SK-N-MC (cell line): ENCODE measurements around the gene FAM234B.
A peak's percentile ranks its signal among the peaks of the same experiment; 100 is the strongest.

ENCODE experiments used
- DNase-seq: peaks from one replicate; pipeline ENCODE4 v3.0.0-alpha.2; 2011; ENCODE audit warnings: low read depth, low spot score
- H3K27ac ChIP-seq: fragments of 200-600 bp; sonication (generic); 2 replicates; pipeline ENCODE4 v1.5.1; 2016; ENCODE audit warnings: mixed run types
- H3K36me3 ChIP-seq: fragments of 200-600 bp; sonication (generic); 2 replicates; pipeline ENCODE4 v1.6.1; 2017; ENCODE audit warnings: antibody characterized with exemption, low read length, mixed read lengths; ENCODE audit not compliant: insufficient read depth
- H3K4me3 ChIP-seq: fragments of 200-600 bp; sonication (generic); 2 replicates; pipeline ENCODE4 v1.5.1; 2016
- H3K9ac ChIP-seq: fragments of 200-600 bp; sonication (generic); 2 replicates; pipeline ENCODE4 v1.8.0; 2017; ENCODE audit warnings: mixed run types, mixed read lengths; ENCODE audit not compliant: insufficient read length
- H3K9me3 ChIP-seq: fragments of 200-600 bp; sonication (generic); 2 replicates; pipeline ENCODE4 v1.6.1; 2017; ENCODE audit warnings: low read depth, mild to moderate bottlenecking, antibody characterized with exemption, low read length, moderate library complexity, mixed read lengths
- EZH2 ChIP-seq: fragments of 200-600 bp; sonication (generic); IDR thresholded peaks from one replicate; pipeline ENCODE4 v1.6.1; 2017; ENCODE audit warnings: antibody characterized with exemption
- FOXP2 ChIP-seq: optimal IDR thresholded peaks from 2 replicates; pipeline ENCODE3; 2011; ENCODE audit warnings: mild to moderate bottlenecking, moderate library complexity; ENCODE audit not compliant: insufficient read depth; ENCODE audit errors: extremely low read length, control extremely low read depth
- POLR2AphosphoS5 ChIP-seq: IDR thresholded peaks from 2 replicates; pipeline ENCODE4 v1.6.1; 2012; ENCODE audit warnings: mild to moderate bottlenecking, low read depth, low read length, borderline replicate concordance

Gene FAM234B

DNA sequence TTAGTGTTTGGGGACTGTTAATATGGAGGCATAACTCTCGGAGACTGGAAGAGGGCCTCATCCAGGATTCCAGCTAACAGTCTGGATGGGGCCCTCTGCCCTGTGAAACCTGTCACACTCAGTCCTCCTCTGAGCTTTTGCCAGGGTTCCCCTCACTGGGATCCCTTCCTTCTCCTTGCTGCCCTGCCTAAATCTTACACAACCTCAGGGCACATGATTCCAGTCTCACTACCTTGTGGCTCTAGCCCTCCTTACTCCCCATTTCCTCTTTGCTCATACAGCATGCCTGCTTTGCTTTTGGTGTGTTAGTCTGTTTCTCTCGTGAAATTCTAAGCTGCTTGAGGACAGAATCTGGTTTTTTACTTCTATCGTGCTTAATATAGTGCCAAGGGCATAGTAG is 60.2 kb downstream of the FAM234B start:
- Histone ChIP-seq H3K9ac (no peak overlapping the region), H3K27ac (no peak overlapping the region), H3K4me3 (no peak overlapping the region), H3K9me3 (peaks cover 5% of the 10 kb centered on the region; the same call in 1 of the 2 replicates), H3K36me3 (no peaks in the 10 kb centered on the region)
- no peak for DNase-seq
- TF ChIP-seq POLR2AphosphoS5 (no peak), FOXP2 (no peak), EZH2 (no peak)

DNA sequence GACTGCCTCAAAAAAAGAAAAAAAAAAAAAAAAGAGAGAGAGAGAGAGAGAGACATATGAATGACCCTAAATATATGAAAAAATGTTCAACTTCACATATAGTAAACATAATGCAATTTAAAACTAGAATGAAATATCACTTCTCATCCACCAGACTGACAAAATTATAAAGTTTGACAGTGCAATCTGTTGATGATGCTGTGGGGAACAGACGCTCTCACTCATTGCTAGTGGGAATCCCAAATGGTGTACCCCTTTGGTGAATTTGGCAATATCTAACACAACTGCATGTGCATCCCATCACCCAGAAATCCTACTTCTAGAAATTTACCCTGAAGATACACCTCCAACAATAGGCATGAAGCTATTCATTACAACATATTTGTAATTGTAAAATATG is 61.6 kb downstream of the FAM234B start:
- Histone ChIP-seq H3K4me3 (no peak overlapping the region), H3K36me3 (no peaks in the 10 kb centered on the region), H3K9me3 (peaks cover 5% of the 10 kb centered on the region; the same call in 1 of the 2 replicates), H3K27ac (no peak overlapping the region), H3K9ac (no peak overlapping the region)
- DNase-seq, result no peak
- no peak for TF ChIP-seq FOXP2
- TF ChIP-seq EZH2, result no peak
- no peak for TF ChIP-seq POLR2AphosphoS5

GRCh38 chr12:13106666-13107065 is 62.5 kb downstream of the FAM234B start:
- Histone ChIP-seq H3K4me3 (no peak overlapping the region), H3K9ac (no peak overlapping the region), H3K36me3 (no peaks in the 10 kb centered on the region), H3K9me3 (peaks cover 5% of the 10 kb centered on the region; the same call in 1 of the 2 replicates), H3K27ac (no peak overlapping the region)
- DNase-seq, result no peak
- TF ChIP-seq POLR2AphosphoS5 (no peak), EZH2 (no peak), FOXP2 (no peak)

DNA sequence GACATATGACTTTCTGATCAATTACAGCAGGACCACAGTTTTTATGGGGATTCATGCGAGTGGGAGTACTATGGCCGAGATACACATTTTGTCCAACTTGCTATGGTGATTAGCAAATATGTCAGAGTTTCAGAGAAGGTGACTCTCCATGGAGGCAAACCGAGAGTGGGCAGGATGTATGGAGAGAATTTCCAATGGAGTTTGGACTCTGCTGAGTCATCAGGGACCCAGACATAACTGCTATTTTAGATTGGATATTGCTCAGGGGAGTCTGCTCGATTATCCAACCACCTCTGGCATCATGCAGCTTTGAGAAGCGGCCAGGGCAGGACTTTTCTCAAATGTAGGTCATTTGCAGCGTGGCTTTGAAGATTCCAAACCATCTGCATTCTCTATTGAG is 68.8 kb downstream of the FAM234B start:
- no peaks in the 10 kb centered on the region for H3K36me3 ChIP-seq
- TF ChIP-seq EZH2, result no peak
- no peak for TF ChIP-seq FOXP2
- no peak for TF ChIP-seq POLR2AphosphoS5
- no peak overlapping the region for H3K27ac ChIP-seq
- no peak overlapping the region for H3K4me3 ChIP-seq
- H3K9ac ChIP-seq, result no peak overlapping the region
- H3K9me3 ChIP-seq, result peaks cover 5% of the 10 kb centered on the region; the same call in 1 of the 2 replicates
- no peak for DNase-seq

GRCh38 chr12:13114251-13115052 is 70.3 kb downstream of the FAM234B start:
- peak overlapping the region; percentile 76 for H3K27ac ChIP-seq
- H3K4me3 ChIP-seq, result peak overlapping the region; percentile 69
- H3K36me3 ChIP-seq, result no peaks in the 10 kb centered on the region
- TF ChIP-seq EZH2, result no peak
- TF ChIP-seq POLR2AphosphoS5, result peak; percentile 40; the same call in 1 of the 2 replicates
- TF ChIP-seq FOXP2, result no peak
- peak; percentile 72 for DNase-seq
- H3K9me3 ChIP-seq, result no peaks in the 10 kb centered on the region
- H3K9ac ChIP-seq, result peak overlapping the region; percentile 21

GRCh38 chr12:13116259-13116658 is 72.1 kb downstream of the FAM234B start:
- no peaks in the 10 kb centered on the region for H3K36me3 ChIP-seq
- no peak for DNase-seq
- TF ChIP-seq POLR2AphosphoS5 (no peak), EZH2 (no peak), FOXP2 (no peak)
- no peak overlapping the region for H3K4me3 ChIP-seq
- no peak overlapping the region for H3K9ac ChIP-seq
- H3K9me3 ChIP-seq, result no peaks in the 10 kb centered on the region
- no peak overlapping the region for H3K27ac ChIP-seq

- no peaks in the 10 kb centered on the region for H3K9me3 ChIP-seq
- H3K4me3 ChIP-seq, result no peak overlapping the region
- DNase-seq, result no peak
- TF ChIP-seq FOXP2 (no peak), EZH2 (no peak), POLR2AphosphoS5 (no peak)
- no peak overlapping the region for H3K27ac ChIP-seq
- no peaks in the 10 kb centered on the region for H3K36me3 ChIP-seq
- H3K9ac ChIP-seq, result no peak overlapping the region
These were observed 72.8 kb downstream of the FAM234B start for GRCh38 chr12:13117029-13117428.

DNA sequence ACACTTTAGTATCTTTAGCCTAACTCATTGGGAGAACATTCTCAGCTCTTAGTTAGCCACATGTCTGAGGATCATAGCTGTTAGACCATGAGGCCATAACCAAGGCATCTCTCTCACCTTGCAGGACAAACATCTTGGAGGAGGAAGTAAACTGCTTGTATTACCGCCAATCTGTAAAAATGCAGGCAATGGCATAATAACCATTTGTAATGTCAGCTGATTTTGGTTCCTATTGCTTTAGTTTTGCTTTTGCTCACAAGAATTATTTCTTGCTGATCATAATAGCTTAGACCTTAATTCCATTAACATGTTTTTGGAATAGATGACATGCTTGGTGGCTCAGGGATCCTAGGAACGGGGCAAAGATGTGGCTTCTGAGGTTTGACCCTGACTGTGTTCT is 75.6 kb downstream of the FAM234B start:
- Histone ChIP-seq H3K4me3 (no peak overlapping the region), H3K36me3 (no peaks in the 10 kb centered on the region), H3K27ac (no peak overlapping the region), H3K9ac (no peak overlapping the region), H3K9me3 (no peaks in the 10 kb centered on the region)
- TF ChIP-seq POLR2AphosphoS5, result no peak
- TF ChIP-seq EZH2, result no peak
- TF ChIP-seq FOXP2, result no peak
- DNase-seq, result no peak

- H3K27ac ChIP-seq, result no peak overlapping the region
- H3K9ac ChIP-seq, result no peak overlapping the region
- TF ChIP-seq FOXP2, result no peak
- no peak for TF ChIP-seq POLR2AphosphoS5
- TF ChIP-seq EZH2, result no peak
- no peak overlapping the region for H3K4me3 ChIP-seq
- DNase-seq, result no peak
- no peaks in the 10 kb centered on the region for H3K9me3 ChIP-seq
- no peaks in the 10 kb centered on the region for H3K36me3 ChIP-seq
These were observed 76.2 kb downstream of the FAM234B start for GRCh38 chr12:13120413-13120812.
